NAMALWA (cell line): ENCODE measurements around the gene TNFRSF18.

Experiments used
- DNase-seq: peaks from one replicate; pipeline ENCODE4 v3.0.0-alpha.2; 2015; ENCODE audit warnings: low spot score

The TNFRSF18 gene

DNA sequence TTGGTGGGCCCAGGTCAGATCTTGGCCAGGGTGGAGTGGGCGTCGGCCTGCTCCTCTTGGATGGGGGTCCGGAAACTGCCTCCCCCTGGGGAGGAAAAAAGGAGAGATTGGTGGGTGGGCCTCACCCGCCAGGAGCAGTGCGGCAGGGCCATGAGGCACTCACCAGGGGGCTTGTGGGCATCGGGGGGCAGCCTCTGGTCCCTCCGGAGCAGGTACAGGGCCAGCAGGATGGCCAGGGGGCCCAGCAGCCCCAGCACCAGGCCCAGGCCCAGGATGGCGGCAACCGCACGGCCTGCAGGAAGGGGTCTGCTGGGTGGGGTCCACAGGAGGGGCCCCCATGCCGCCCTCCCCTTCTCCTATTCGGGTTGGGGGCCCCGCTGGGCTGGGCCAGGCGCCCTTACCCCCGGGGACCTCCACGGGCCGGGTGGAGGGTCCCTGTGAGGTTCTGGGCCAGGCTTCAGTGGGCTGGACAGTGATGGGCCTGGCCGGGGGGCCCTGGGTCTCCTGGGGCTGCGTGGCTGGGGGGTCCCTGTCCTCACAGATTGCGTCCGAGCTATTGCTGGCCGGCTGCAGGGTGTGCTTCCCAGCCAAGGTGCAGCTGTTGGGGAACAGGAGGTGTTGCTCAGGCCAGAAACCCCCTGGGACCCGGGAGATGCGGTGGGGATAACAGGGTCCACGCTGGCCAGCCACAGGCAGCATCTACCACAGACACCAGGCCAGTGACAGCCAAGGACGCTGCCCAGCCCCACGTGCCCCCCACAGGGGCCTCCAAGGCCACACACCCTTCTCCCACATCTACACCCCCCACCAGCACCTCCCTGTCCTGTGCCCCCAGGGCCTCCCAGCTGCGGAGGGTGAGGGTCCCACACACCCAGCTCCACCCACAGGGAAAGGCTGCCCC lies 5.4 kb upstream of the TNFRSF18 start:
- no peak for DNase-seq

DNA sequence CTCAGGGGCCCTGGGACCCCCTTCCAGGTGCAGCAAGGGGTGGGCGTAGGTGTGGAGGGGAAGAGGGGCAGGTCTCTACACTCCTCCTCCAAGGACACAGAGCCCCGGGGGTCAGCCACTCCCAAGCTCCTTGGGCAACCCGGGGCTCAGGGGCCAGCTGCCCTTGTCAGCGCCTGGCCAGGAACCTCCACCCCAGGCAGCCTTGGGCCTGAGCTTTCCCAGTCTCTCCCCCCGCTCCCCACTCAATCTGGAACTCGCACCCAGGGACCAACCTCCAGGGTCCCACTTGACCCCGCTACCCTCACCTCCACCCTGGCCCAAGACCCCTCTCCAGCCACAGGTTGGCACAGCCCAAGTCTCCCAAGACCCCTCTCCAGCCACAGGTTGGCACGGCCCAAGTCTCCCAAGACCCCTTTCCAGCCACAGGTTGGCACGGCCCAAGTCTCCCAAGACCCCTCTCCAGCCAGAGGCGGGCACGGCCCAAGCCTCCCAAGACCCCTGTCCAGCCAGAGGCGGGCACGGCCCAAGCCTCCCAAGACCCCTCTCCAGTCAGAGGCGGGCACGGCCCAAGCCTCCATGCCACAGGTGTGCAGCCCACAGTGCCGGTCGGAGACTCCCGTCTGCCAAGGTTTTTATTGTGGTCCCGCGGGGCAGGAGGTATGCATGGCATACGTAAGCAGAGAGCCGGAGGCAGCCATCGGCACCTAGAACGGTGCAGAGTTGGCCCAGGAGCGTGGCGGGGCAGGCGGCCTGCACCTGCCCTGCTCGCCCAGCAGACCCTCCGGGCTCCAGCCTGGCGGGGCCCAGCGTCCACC lies 4.5 kb upstream of the TNFRSF18 start:
- DNase-seq, result no peak

DNA sequence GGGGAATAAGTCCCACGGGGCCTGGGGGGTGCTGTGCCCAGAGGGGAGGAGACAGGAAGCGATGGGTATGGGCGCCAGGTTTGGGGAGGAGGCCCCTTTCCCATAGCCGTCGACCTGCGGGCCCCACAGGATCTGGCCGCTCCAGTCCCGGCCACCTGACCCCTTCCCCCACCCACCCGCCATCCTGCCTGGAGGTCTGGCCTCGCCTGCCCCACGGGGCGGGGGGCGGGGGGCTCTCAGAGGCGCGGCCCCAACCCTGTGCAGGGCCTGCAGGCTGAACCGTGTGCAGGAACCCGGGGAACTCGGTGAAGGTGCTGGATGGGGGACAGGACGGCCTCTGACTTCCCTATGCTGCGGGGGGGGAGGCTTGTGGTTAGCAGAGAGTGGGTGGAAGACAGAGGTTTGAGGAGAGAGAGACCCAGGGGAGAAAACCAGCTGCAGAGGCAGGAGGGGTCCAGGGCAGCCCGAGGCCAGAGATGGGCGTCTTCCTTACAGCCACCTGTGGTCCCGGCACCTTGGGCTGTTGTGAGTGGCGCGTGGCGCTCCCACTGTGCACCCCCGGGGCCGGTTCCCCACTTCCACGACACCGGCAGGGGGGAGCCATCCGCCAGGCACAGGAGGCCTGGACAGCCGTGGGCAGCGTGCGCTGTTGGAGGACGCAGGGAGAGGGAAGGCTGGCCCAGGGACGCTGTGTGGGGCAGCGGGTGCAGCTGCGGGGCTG lies 2.5 kb upstream of the TNFRSF18 start:
- peak; percentile 56 for DNase-seq

DNA sequence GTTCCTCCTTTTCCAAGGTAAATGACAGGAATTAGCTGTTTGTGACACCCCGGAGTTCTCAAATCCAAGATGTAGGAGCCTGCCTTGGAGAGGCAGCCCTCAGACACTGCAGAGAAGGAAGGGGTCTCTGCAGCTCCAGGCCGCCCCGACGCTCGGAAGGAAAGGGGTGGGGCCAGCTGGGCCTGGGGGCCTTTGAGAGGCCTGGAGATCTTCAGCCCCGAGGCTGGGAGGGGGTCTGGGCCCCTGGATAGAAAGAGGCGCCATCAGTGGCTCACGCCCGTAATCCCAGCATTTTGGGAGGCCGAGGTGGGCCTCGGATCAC lies 1.1 kb upstream of the TNFRSF18 start:
- no peak for DNase-seq

DNA sequence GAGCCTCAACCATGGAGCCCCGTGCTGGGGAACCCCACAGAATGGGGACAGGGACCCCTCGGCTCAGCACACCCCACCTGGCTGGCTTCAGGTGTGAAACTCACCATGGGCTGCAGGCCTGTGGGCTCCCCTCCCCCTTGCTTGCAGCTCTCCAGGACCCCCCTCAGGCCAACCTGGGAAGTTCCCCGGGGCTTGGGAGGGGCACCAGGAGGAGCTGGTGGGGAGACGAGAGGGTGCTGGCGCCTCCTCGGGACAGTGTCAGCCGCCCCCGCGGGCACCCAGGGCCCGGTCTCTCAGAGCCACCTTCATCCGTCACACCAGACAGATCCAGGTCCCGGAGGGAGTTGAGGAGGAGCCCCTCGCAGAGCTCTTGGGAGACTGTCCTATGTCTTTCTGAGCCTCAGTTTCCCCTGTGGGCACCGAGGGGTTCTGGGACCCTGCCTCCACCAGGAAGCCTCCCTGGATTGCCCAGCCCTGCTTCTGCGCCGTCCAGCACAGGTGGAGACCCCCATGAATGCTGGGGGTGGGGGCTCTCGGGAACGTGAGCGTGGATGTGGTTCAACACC lies 657 bp upstream of the TNFRSF18 start:
- DNase-seq, result no peak

DNA sequence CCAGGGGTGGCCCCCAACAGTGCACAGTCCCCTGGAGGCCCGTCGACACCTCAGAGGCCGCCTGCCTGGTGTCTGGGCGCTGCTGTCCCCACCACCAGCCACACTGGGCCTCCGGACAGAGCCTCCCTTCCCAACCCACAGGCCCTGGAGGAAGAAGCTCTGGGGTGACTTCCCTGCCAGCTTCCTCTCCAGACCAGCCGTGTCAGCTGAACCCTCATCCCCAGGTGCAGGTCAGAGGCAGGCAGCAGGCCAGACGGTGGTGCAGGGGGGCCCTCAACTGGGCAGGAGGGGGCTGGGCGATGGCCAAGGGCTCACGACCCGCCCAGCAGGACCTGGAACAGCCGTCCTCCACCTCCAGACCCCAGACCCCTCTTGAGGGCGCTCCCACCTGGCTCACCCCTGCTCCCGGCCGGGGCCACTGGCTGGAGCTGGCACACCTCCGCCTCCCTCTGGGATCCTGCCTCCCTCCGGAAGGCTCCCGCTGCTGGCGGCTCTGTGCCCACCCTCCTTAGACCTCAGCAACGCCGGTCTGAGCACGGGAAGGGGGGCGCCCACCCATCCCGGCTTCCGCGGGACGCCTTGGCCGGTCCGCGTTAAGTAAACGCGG lies 520 bp downstream of the TNFRSF18 start:
- no peak for DNase-seq

DNA sequence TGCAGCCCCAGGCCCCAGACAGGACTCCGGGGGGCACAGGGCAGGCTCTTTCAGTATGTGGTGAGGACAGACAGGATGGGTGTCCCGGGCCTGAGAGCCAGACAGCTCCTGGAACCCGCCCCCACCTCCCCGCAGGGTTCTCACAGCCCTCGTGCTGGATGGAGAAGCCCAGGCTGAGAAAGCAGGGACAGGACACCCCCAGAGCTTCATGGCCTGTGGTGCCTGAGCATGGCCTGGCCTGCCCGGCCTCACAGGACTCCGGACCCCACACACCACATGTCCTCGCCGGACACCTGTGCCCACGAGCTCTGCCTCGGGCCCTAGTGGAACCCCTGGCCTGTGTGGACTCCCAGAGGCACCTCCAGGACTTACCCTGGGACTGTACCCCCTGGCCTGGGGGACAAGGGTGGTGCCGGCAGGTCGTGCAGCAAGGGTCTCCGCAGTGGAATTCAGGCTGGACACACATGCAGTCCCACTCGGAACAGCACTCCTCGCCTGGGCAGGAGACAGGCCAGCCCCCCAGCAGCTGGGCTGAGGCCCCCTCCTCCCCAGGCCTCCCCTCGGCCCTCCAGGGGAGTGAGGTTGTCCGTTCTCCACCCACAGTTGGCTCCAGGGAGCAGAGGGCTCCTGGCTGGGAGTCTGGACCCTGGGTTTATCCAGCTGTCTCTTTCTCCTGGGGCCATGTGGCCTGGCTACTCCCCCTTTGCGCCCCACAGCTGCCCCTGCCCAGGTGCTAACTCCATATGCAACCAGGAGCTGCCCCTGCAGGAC lies 1.2 kb downstream of the TNFRSF18 start:
- DNase-seq, result no peak

DNA sequence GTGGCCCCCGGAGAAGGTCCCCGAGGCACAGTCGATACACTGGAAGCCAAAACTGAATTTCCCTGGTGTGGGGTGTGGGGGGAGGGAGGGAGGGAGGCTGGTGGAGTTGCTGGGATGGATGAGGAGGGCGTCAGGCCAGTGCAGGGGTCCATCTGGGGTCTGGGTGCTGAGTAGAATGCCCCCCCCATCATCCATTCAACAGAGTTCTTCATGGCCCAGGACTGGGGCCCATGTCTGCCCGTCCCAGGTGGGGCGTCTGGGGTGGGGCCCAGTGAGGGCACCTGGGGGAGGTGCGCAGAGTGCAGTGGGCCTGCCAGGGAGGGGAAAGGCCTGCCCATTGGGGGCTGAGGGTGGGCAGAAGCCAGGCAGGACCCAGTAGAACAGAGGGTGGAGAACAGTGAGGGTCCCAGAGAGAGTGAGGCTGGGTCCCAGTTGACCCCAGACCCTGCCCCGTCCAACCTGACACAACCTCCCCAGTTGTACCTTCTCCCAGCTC lies 1.9 kb downstream of the TNFRSF18 start:
- no peak for DNase-seq

DNA sequence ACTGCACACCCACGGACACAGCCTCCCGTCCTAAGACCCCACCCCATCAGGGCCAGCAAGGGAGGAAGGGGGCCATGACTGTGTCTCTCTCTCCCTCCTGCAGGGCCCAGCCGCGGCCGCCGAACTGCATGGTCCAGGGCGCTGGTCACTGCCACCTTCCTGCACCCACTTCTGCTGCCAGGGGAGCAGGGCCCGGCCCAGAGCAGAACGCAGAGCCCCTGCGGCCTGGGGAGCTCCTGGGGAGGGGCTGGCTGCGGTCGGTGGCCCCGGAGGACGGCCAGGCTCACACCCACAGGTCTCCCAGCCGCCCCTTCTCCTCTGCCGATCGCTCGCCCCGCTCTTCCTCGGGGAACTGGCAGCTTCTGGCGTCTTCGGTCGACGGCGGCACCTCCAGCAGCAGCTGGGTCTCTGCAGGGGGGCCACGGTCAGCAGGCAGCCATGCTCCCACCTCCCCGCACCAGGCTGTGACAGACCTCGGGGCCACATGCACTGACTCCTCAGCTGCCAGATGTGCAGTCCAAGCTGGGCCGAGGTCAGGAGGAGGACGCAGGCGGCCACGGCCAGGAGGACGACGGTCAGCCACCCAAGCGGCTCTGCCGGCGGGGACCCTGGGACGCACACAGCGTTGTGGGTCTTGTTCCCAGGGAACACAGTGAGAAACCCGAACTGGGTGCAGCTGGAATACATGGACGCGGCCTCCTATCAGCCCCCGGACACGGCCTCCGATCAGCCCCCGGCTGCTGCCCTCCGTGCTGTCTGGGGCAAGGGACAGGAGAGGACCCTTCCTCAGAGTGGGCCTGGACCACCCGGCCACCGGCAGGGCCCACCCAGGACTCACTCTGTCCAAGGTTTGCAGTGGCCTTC lies 2.6 kb downstream of the TNFRSF18 start:
- DNase-seq, result no peak

DNA sequence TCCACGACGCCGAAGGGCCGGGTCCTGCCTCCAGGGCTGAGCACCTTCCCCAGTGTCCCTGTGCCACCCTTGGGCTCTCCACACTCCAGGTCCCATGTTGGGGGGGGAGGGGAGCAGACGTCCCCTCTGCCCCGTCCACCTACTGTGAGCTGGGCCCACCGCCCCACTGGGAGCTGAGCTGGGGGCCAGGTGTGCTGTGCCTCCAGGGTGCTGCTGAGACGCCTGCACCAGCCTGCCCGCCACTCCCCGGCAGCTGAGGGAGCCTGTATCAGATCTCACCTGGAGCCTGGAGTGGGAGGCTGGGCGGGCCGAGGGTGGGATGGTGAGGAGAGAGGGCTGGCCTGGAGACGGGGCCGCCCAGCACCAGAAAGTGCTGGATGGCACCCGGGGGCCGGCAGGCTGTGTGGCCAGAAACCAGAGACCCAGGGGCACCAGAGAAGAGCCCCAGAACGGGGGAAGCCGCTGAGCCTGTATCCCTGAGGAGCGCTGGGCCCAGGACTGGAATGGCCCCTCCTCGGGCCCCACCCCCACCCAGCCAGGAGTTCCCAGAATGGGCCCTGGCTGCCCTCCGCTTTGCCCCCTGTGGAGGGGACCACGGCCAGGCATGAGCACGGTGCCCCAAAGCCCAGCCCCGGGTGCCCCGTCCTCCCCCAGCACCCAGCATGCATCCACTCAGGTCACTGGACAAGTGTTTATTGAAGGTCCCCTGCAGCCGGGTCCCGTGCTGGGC lies 3.4 kb downstream of the TNFRSF18 start:
- DNase-seq, result no peak

DNA sequence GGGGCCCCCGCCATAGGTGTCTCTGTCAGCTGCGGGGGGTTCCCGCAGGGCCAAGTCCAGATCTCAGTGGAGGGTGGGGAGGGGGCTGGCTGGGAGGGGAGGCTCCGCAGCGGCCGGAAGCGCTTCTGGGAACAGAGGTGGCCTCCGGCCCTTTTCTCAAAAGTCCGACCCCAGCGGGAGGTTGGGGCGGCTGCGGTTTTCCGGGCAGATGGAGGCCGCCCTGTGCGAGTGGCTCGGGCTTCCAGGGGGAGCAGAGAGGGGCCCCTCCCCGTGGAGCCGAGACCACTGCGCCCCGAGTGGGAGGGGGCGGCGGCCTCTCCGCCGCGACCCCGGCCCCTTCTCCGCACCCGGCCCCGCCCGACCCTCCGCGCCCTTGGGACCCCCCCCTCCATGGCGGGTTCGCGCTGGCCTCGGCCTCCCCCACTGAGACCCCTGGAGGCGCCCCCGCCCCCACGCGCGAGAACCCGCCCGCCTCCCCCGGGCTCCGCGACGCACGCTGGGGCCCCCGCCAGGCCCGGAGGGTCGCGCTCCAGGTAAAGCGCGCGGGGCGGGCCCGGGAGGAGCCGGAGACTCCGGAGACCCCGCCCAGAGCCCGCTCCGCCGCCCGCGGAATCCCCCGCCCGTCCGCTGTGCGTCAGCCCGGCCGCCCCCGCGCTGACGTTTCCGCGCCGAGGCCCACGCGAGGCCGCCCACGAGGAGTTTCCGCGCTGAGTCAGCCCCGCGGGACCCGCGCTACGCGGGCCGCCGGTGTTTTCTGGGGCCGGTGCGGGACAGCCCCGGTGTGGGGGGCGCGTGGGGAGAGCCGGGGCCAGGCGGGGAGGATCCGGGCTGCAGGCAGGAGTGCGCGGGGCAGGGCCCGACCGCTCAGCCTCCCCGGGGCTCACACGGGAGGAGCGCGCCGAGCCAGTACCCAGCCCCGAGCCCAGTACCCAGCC lies 5.2 kb downstream of the TNFRSF18 start:
- DNase-seq, result no peak

DNA sequence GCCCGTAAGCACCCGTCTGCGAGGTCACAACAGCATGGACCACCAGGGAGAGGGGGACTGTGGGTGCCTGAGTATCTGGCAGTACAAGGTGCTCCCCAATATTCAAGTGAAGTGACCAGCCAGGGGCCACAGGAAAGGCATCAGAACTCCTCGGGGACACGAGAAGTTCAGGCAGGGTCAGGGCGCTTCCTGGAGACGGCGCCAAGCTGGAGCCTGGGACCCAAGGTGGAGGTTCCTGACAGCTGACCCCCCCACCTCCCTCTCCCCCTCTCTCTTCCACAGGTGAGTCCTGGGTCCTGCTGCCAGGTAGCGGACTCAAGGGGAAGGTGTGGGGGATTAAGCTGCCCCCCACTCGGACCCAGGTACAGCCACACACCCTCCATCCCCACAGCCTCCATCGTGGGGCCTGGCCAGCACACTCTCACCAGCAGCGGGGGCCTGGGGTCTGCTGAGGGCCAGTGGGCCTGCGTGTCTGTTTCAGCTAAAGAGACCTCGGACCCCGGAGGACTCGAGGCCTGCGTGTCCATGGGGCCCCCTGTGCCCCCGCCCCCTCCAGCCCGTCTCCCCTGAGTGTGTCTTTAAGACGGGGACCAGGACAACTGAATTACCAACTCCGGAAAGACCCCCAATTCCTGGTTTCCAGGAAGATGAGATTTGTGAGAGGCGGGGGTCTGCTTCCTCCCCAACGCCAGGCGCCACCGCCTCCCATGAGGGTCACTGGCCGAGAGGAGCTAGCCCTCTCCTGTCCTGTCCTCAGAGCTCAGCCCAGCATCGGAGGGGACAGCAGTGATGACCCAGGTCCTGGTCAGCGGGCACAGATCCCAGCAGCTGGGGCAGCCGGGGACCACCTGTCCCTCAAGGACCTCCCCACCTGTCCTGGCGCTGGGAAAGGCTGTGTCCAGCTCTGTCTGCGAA lies 6.2 kb downstream of the TNFRSF18 start:
- DNase-seq, result no peak

DNA sequence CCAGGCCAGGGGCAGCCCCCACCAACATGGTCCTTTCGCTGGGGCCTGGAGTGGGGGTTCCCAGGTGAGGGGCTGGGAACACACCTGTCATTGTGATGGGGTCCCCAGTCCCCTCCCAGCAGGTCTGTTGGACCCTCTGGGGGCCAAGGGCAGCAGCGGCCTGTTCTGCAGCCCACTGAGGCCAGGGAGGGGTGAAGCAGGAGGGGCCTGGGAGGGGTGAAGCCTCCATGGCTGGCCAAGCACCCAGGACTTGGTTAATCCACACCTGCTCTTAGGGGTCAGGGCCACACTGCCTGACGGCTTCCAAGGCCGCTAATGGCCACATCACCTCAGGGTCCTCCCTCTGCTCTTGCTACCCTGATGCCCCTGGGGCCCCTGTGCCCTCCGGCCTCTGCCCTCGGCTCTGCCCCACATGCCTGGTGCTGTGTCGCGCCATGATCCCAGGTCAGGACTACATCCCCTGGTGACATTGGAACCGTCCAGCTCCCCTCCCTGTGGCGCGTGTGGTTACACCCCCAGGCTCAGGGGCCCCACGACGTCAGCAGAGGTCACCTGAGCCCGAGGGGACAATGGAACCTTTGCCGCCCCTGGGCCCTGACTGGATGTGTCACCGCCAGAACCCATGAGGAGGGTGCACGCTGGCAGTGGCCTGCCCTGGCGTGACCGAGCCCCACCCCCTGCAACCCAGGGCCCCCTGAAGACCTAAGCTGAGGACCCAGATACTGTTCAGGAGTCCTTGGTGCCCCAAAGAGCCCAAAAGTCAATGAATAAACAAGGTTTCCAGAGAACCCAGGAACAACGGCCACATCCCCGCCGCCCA lies 7.0 kb downstream of the TNFRSF18 start:
- no peak for DNase-seq

DNA sequence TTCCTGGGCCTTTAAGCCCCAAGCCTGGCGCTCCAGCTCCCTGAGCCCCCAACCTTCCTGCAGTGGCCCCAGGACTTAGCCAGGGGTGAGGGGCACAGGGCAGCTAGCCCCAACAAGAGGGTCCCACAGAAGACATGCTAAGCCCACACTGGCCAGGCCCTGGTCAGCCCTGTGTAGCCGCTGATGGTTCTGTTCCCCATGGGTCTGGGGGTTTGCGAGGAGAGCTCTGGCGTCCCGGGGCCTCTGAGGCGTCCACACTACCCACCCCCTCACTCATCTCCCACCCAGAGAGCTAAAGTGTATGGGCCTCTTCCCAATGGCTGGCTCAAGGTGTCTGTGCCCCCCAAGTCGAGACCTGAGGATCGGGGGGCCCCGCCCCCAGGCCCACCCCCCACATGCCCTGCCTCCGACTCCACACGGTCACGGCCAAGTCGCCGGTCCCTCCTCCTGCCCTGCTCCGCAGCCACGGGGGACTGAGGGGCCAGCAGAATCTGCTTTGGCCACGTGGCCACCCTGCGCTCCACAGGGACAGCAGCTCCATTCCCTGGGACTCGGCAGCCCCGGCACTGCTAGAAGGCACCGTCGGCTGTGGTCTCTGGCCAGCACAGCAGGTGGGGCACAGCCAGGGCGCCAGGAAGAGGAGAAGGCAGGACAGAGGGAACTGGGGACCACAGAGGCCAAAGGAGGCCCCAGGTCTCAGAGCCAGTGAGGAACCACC lies 7.8 kb downstream of the TNFRSF18 start:
- DNase-seq, result no peak
